ENCODE data around the gene PGS1.

Gene PGS1

GRCh38 chr17:78428836-78429617 is 50.6 kb downstream of the PGS1 start:
- DNase-seq (ENCODE audit: low spot score): no peak

- DNase-seq (ENCODE audit: low spot score): no peak
Observed at GRCh38 chr17:78429618-78429995, 51.2 kb downstream of the PGS1 start.

DNA sequence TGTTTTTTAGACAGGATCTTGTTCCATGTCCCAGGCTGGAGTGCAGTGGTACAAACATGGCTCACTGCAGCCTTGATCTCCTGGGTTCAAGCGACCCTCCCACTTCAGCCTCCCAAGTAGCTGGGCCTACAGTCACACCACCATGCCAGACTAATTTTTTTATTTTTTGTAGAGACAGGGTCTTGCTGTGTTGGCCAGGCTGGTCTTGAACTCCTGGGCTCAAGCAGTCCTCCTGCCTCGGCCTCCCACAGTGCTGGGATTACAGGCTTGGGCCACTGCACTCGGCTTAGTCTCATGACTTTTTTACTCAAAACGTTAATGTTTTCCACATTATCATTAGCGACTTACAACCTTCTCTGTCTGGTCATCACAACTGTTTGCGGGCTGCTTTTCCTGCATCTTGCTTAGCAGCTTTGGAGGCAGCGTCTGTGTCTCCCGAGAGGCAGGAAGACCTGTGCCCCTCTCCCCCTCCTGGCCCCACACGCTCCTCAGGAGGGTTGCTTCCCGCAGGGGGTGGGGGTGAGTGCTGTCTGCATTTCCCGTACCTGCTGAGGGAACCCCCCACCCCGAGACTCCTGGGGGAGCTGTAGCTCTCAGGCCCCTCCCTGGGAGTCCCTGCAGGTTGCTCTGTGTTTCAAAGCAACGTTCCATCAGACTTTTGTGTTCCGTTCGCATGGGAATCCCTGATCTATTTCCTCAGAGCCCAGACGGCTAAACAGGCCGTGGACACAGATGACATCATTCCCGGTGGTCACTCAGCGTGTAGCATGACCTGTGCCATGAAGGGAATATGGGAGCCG is 52.6 kb downstream of the PGS1 start:
- no peak for DNase-seq (ENCODE audit: low spot score)

DNA sequence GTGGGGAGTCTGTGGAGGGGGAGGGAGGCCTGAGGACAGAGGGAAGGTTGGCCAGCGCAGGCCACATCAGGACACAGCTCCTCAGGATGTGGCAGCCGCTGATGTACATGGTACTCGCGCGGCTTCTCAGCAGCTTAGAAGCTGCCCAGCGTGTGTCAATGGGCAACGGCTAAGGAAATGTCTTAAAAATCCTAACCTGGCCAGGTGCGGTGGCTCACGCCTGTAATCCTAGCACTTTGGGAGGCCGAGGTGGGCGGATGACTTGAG is 53.2 kb downstream of the PGS1 start:
- no peak for DNase-seq (ENCODE audit: low spot score)

- DNase-seq (ENCODE audit: low spot score): no peak
Observed at GRCh38 chr17:78432226-78433012, 54.0 kb downstream of the PGS1 start.

DNA sequence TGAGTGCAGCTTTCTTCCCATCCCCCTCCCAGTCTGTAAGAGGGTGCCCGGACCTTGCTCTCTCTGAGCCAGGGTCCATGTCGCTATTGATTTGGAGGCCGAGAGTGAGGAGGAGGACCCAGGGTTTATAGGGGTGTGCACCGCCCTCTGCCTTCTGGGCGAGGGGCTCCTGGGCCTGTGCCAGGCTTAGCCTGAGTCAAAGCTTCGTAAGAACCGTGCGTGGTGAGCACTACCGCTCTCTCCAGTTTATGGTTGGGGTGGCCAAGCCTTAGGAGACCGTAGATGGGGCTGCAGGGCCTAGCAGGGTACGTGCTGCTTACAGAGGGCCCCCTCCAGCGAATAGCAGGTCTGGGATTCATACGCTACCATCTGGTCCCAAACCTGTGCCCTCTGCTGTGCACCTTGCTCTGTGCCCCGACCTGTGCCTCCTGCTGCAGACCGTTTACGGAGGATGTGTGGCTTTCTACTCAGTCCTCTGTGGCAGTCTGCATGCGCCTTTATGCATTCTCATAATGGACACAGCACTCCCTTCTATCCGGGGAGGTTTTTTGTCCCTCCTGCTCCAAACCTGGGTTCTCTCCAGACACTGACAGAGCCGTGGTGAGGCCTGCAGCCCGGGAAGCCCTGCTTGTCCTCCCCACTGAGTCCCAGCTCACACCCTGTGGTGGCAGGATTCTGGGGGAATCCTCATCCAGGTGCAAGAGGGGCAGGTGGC is 54.7 kb downstream of the PGS1 start:
- no peak for DNase-seq (ENCODE audit: low spot score)

GRCh38 chr17:78433780-78434335 is 55.4 kb downstream of the PGS1 start:
- no peak for DNase-seq (ENCODE audit: low spot score)

DNA sequence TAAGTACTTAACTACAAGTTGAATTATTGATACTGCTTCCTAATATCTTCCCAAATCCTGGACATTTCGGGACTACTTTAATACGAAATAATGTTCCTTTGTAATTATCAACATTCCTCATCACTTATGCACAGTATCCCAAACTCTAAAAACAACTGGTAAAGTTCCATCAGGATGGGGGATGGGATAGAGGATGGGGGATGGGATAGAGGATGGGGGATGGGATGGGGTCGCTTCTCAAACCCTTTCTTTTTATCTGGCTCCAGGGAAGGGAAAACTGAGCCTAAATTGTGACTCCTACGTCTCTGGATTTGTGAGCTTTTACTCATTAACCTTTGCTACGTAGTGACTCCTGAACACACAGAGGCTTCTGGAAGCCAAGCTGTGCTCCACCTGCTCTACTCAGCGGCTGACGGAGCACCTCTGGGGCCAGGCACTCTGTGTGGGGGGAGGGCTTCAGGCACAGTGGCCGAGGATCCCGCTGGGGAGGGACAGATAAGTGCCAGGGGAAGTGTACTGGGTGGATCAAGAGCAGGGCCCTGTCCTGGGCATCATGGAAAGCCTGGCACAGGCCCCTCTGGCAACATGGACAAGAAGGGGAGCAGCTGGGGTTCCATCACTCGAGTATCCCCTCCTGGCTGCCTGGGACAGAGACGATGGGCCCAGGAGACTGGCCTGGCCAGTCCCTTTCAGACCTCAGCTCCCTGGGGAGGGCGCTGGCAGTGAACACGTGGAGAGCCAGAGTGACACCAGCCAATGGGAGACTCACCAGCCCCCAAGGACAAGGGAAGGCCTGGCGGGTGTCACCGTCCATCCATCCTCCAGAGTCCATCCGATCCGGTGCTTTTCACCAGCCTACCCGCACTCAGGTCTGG is 56.2 kb downstream of the PGS1 start:
- DNase-seq (ENCODE audit: low spot score): no peak

DNA sequence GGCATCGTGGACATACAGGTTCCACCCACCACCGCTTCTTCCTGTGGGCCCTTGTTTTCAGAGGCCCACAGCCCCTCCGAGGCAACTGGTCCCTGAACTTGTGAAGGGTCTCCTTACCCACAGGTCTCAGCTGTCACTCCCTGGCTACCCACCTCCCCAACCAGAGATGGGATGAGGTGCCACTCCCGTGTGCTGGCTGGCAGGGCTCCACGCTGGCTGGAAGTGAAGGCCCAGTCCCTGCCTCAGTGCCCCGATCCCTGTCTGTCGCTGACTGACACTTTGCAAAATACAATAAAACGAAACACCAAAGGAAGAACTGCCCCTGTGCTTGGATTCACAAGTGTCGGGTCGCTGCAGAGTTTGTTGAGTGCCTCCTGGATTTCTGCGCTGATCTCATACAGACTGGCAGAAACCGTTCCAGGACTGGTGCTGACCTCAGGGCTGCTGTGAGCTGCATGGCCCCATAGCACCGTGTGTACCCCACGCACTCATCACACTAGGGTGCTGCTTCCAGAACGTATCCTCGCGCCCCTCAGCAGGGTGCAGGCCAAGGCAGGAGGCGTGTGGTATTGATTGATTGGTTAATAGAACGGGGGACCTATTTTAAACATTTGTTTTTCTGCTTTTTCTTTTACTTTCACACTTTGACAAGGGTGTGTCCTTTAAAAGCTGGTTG is 57.0 kb downstream of the PGS1 start:
- no peak for DNase-seq (ENCODE audit: low spot score)

- no peak for DNase-seq (ENCODE audit: low spot score)
Observed at GRCh38 chr17:78437508-78438169, 59.2 kb downstream of the PGS1 start.

- DNase-seq (ENCODE audit: low spot score): no peak
Observed at GRCh38 chr17:78438271-78438691, 59.8 kb downstream of the PGS1 start.

GRCh38 chr17:78438694-78439325 is 60.4 kb downstream of the PGS1 start:
- no peak for DNase-seq (ENCODE audit: low spot score)

DNA sequence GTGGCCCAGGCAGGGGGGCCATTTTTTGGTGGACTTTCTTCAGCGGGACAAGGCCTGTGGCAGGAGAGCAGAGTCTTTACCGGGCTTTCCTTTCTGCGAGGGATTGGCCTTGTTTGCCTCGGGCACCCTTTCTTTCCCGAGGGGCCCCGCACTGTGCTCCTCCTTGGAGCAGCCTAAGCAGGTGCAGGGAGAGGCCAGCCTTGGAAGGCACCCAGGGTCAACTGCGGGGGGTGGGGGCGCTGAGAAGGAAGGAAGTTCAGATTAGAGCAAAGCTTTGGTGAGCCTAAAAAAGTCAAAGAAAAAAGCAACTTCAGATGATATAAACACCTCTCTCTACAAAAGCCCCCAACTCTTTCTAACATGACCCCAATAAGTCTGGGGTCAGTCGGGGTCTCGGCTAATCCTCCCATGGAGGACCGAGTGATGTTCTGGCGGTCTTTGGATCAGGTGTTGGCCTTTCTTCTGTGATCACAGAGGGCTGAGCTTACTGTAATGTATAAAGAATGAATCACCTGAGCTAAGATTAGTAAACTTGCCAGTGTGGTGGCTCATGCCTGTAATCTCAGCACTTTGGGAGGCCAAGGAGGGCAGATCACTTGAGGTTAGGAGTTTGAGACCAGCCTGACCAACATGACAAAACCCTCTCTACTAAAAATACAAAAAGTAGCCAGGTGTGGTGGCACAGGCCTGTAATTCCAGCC is 63.0 kb downstream of the PGS1 start:
- DNase-seq (ENCODE audit: low spot score): no peak

DNA sequence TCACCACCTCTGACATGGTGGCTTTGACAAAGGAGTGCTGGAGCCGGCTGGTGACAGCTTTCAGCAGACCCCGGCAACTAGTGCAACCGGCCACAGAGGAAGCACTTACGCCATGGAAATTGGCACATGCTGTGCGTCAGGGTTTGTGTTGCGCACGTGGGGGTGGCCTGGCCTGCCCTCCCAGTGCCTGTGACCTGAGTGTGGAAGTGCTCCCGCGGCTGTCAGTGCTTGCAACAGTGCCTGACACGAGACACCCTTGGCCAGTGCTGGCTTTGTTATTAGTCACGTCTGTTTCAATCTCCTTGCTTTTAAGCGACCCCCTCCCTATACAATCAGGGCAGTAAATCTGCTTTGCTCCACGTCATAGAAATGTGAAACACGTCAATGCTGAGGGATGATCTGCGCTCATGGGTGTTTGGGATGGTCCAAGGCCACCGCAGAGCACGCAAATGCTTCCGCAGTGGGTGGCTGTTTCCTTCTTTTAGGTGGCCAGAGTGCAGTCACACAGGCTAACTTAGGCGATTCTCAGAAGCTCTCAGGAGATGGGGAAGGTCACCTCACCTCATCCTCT is 64.3 kb downstream of the PGS1 start:
- DNase-seq (ENCODE audit: low spot score): no peak

GRCh38 chr17:78444392-78444791 is 65.9 kb downstream of the PGS1 start:
- no peak for DNase-seq (ENCODE audit: low spot score)

DNA sequence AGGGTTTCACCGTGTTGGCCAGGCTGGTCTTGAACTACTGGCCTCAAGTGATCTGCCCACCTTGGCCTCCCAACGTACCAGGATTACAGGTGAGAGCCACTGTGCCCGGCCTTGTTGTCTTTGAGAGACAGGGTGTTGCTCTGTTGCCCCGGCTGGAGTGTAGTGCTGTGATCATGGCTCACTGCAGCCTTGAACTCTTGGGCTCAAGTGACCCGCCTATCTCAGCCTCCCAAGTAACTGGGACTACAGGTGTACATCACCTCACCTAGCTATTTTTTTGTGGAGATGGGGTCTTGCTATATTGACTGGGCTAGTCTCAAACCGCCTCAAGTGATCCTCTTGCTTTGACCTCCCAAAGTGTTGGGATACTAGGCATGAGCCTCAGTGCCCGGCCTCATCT is 68.4 kb downstream of the PGS1 start:
- DNase-seq (ENCODE audit: low spot score): no peak

DNA sequence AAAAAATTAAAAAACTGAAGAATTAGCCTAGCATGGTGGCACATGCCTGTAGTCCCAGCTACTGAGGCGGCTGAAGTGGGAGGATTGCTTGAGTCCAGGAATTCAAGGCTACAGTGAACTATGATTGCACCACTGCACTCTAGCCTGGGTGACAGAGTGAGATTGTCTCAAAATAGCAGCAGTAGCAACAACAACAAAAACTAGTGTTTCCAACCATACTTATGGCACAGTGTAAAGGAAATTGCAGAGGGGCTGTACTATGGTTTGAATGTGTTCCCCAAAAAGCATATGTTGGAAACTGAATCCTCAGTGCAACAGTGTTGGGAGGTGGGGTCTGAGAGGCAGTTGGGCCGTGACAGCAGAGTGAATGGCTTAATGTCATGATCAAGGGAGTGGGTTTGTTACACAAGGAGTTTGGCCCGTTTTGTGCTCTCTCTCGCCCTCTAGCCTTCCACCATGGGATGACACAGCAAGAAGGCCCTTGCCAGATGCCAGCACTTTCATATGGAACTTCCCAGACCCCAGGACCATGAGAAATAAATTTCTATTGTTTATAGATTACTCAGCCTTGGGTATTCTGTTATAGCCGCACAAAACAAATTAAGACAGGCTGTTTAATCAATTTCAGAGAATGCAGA is 70.0 kb downstream of the PGS1 start:
- DNase-seq (ENCODE audit: low spot score): no peak
